B cell (primary cell): Measurements from ENCODE around the gene NSF.

Source experiments
- EZH2 ChIP-seq: IDR thresholded peaks from 2 replicates; pipeline ENCODE4 v1.6.1; 2012; ENCODE audit warnings: borderline replicate concordance, low read depth, mild to moderate bottlenecking, moderate library complexity, low read length; ENCODE audit not compliant: insufficient read depth, poor library complexity, severe bottlenecking
- TF ChIP-seq, protein P1 (sequence below): fragments of 200-600 bp; IDR thresholded peaks from one replicate; pipeline ENCODE4 v1.8.0; 2022; ENCODE audit warnings: antibody characterized with exemption, mild to moderate bottlenecking

- TF ChIP-seq, protein P1, sequence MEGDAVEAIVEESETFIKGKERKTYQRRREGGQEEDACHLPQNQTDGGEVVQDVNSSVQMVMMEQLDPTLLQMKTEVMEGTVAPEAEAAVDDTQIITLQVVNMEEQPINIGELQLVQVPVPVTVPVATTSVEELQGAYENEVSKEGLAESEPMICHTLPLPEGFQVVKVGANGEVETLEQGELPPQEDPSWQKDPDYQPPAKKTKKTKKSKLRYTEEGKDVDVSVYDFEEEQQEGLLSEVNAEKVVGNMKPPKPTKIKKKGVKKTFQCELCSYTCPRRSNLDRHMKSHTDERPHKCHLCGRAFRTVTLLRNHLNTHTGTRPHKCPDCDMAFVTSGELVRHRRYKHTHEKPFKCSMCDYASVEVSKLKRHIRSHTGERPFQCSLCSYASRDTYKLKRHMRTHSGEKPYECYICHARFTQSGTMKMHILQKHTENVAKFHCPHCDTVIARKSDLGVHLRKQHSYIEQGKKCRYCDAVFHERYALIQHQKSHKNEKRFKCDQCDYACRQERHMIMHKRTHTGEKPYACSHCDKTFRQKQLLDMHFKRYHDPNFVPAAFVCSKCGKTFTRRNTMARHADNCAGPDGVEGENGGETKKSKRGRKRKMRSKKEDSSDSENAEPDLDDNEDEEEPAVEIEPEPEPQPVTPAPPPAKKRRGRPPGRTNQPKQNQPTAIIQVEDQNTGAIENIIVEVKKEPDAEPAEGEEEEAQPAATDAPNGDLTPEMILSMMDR: no peak
- no peak for TF ChIP-seq EZH2
Observed at GRCh38 chr17:46758614-46759013, 168.1 kb downstream of the NSF start.
